OCI-LY3 (cell line): ENCODE data around the gene CACNA2D1.

ENCODE experiments used
- EZH2phosphoT487 ChIP-seq: fragments of 200-600 bp; shearing (Covaris generic); IDR thresholded peaks from 2 replicates; pipeline ENCODE4 v1.6.1; 2018; ENCODE audit warnings: antibody characterized with exemption, mixed run types, low read depth
- TF ChIP-seq, protein P1 (sequence below): fragments of 200-600, 300-600 bp; sonication (generic); IDR thresholded peaks from 2 replicates; pipeline ENCODE4 v1.5.1; 2014; ENCODE audit warnings: antibody characterized with exemption, low read length, low read depth

DNA sequence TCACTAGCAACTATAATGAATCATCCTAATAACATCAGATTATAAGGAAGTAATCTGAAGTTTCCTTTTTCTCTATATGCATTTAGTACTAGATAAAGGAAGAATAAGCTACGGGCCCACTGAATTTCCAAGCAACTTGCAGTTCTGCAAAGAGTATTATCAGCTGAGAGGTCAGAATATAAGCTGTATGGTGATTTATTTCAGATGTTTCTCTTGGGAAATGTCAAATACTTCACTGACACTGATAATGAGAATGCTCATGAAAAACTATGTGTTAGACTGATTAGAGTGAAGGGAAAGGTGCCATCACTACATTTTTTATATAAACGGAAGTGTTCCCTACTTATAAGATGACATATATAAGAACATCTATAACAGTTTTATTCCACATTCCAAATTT lies 422.5 kb downstream of the CACNA2D1 start:
- TF ChIP-seq, protein P1, sequence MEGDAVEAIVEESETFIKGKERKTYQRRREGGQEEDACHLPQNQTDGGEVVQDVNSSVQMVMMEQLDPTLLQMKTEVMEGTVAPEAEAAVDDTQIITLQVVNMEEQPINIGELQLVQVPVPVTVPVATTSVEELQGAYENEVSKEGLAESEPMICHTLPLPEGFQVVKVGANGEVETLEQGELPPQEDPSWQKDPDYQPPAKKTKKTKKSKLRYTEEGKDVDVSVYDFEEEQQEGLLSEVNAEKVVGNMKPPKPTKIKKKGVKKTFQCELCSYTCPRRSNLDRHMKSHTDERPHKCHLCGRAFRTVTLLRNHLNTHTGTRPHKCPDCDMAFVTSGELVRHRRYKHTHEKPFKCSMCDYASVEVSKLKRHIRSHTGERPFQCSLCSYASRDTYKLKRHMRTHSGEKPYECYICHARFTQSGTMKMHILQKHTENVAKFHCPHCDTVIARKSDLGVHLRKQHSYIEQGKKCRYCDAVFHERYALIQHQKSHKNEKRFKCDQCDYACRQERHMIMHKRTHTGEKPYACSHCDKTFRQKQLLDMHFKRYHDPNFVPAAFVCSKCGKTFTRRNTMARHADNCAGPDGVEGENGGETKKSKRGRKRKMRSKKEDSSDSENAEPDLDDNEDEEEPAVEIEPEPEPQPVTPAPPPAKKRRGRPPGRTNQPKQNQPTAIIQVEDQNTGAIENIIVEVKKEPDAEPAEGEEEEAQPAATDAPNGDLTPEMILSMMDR = no peak
- TF ChIP-seq EZH2phosphoT487 = no peak
